ENCODE measurements around the gene TRIM65. TPM values are rescaled to one million over a fixed set of nuclear protein-coding genes. Genes with fewer than 3 reads are reported as not detected.
"Not testable (repeated sequence)": the region's sequence is repeated elsewhere in the genome, so short reads cannot be mapped to it uniquely, and the experiment has no call there.

TRIM65 gene
- total RNA-seq, 4 donors from 2014 or later = 13.3 to 36.4 (median 27.4) TPM

- TF ChIP-seq POLR2A (IDR thresholded peaks at IDR 0.05; ENCODE audit: low read depth) (no peak), POLR2AphosphoS5 (IDR thresholded peaks at IDR 0.05) (no peak), EP300 (IDR thresholded peaks at IDR 0.05) (no peak), CTCF (IDR thresholded peaks at IDR 0.05) (no peak)
- peaks cover 69 to 77% (median 73%) of the 10 kb centered on the region in 4 donors for H3K4me1 ChIP-seq
- intact Hi-C loops (cut with DNase I) = no loop called here
- peak overlapping the region; percentile 92 to 100 (median 100) for H3K27ac ChIP-seq (replicated peaks in 1 of 4)
- no peaks in the 10 kb centered on the region for H3K9me3 ChIP-seq
- peaks cover 22 to 45% (median 42%) of the 10 kb centered on the region in 4 donors for H3K36me3 ChIP-seq
- DNase-seq (ENCODE audit: extremely low spot score) = no peak
- peak overlapping the region in 3 of 4 donors; percentile 22 to 92 (median 79) for H3K4me3 ChIP-seq
- 66% methylated on average over 7 of the region's 7 CpGs for WGBS
- no peaks in the 10 kb centered on the region for H3K27me3 ChIP-seq
These were observed 43.3 kb downstream of the TRIM65 start for GRCh38 chr17:75853433-75853832.

- H3K9me3 ChIP-seq; H3K27me3 ChIP-seq; H3K4me3 ChIP-seq; DNase-seq (ENCODE audit: extremely low spot score): not testable (repeated sequence)
- peaks cover 80 to 86% (median 84%) of the 10 kb centered on the region in 4 donors for H3K4me1 ChIP-seq
- intact Hi-C loops (cut with DNase I) = loop anchor here (2.0 kb wide), 1 partner anchor 45 kb away; the partner anchor contains the start of gene TRIM65
- peak overlapping the region in 2 of 4 donors; percentile 11 to 71 for H3K27ac ChIP-seq (replicated peaks in 1 of 4)
- 91% methylated on average over 15 of the region's 15 CpGs for WGBS
- H3K36me3 ChIP-seq = peaks cover 39 to 63% (median 60%) of the 10 kb centered on the region in 4 donors
These were observed 45.1 kb downstream of the TRIM65 start for GRCh38 chr17:75851693-75851991.

GRCh38 chr17:75850928-75851692 is 45.6 kb downstream of the TRIM65 start:
- Histone ChIP-seq H3K27ac (replicated peaks in 1 of 4) (peak overlapping the region; percentile 17 to 71 (median 32)), H3K27me3 (no peaks in the 10 kb centered on the region), H3K4me1 (peaks cover 80 to 86% (median 84%) of the 10 kb centered on the region in 4 donors), H3K36me3 (peaks cover 44 to 69% (median 66%) of the 10 kb centered on the region in 4 donors), H3K9me3 (no peaks in the 10 kb centered on the region), H3K4me3 (no peak overlapping the region)
- 84% methylated on average over 12 of the region's 12 CpGs for WGBS
- intact Hi-C loops (cut with DNase I) = loop anchor here (2.0 kb wide), 1 partner anchor 46 kb away; the partner anchor contains the start of gene TRIM65
- TF ChIP-seq POLR2AphosphoS5 (IDR thresholded peaks at IDR 0.05) = no peak
- no peak for TF ChIP-seq POLR2A (IDR thresholded peaks at IDR 0.05; ENCODE audit: low read depth)
- no peak for TF ChIP-seq EP300 (IDR thresholded peaks at IDR 0.05)
- no peak for TF ChIP-seq CTCF (IDR thresholded peaks at IDR 0.05)
- no peak for DNase-seq (ENCODE audit: extremely low spot score)

GRCh38 chr17:75849724-75850123 is 47.0 kb downstream of the TRIM65 start:
- H3K36me3 ChIP-seq = peaks cover 50 to 74% (median 70%) of the 10 kb centered on the region in 4 donors
- H3K4me3 ChIP-seq = no peak overlapping the region
- H3K27ac ChIP-seq (replicated peaks in 1 of 4) = peak overlapping the region; percentile 39 to 71 (median 54)
- TF ChIP-seq POLR2AphosphoS5 (IDR thresholded peaks at IDR 0.05) (no peak), POLR2A (IDR thresholded peaks at IDR 0.05; ENCODE audit: low read depth) (no peak), CTCF (IDR thresholded peaks at IDR 0.05) (no peak), EP300 (IDR thresholded peaks at IDR 0.05) (no peak)
- intact Hi-C loops (cut with DNase I) = loop anchor here (2.0 to 5.0 kb wide), 2 partner anchors 33 to 47 kb away; partner anchors contain the start of gene TRIM65
- DNase-seq (ENCODE audit: extremely low spot score) = no peak
- WGBS = 71% methylated on average over 9 of the region's 9 CpGs
- no peaks in the 10 kb centered on the region for H3K27me3 ChIP-seq
- H3K9me3 ChIP-seq = no peaks in the 10 kb centered on the region
- peaks cover 93 to 98% (median 96%) of the 10 kb centered on the region in 4 donors for H3K4me1 ChIP-seq

GRCh38 chr17:75849279-75849646 is 47.5 kb downstream of the TRIM65 start:
- no peak overlapping the region for H3K4me3 ChIP-seq
- 86% methylated on average over 11 of the region's 11 CpGs for WGBS
- DNase-seq (ENCODE audit: extremely low spot score) = no peak
- H3K4me1 ChIP-seq = peaks cover 96 to 99% (median 96%) of the 10 kb centered on the region in 4 donors
- no peaks in the 10 kb centered on the region for H3K27me3 ChIP-seq
- peak overlapping the region; percentile 39 to 71 (median 54) for H3K27ac ChIP-seq (replicated peaks in 1 of 4)
- H3K9me3 ChIP-seq = no peaks in the 10 kb centered on the region
- intact Hi-C loops (cut with DNase I) = loop anchor here (5.0 kb wide), 1 partner anchor 33 kb away; no protein-coding TSS in a partner anchor
- H3K36me3 ChIP-seq = peaks cover 50 to 74% (median 70%) of the 10 kb centered on the region in 4 donors
- TF ChIP-seq CTCF (IDR thresholded peaks at IDR 0.05) (no peak), EP300 (IDR thresholded peaks at IDR 0.05) (no peak), POLR2AphosphoS5 (IDR thresholded peaks at IDR 0.05) (no peak), POLR2A (IDR thresholded peaks at IDR 0.05; ENCODE audit: low read depth) (no peak)

All from esophagus muscularis mucosa (tissue), 4 donors.